ENCODE measurements around the gene LNPEP.

Gene LNPEP

GRCh38 chr5:96962540-96962991, 26.7 kb downstream of the LNPEP start:
- Histone ChIP-seq H3K79me2 (ENCODE audit: insufficient read depth, low read length) (peaks cover 88% of the 10 kb centered on the region), H3K9me3 (ENCODE audit: insufficient read depth, low read length, severe bottlenecking) (no peaks in the 10 kb centered on the region), H3K36me3 (ENCODE audit: insufficient read depth, low read length) (peaks cover 10% of the 10 kb centered on the region), H3K27ac (ENCODE audit: low read length) (peak overlapping the region; percentile 94), H3K4me1 (ENCODE audit: insufficient read depth, low read length) (peaks cover 62% of the 10 kb centered on the region), H3K27me3 (ENCODE audit: insufficient read depth, low read length, poor library complexity) (no peaks in the 10 kb centered on the region), H2AFZ (ENCODE audit: low read depth, low read length) (peak overlapping the region; percentile 48), H3K4me2 (ENCODE audit: insufficient read depth, low read length) (peak overlapping the region; percentile 58), H4K20me1 (ENCODE audit: insufficient read depth, low read length) (no peaks in the 10 kb centered on the region), H3K9ac (ENCODE audit: low read depth, low read length) (peak overlapping the region; percentile 55), H3K4me3 (ENCODE audit: low read depth in 1 of 2, low read length in 2 of 2) (peak overlapping the region in 1 of 2 experiments; percentile 46; a peak in 2 of 4 replicates)
- DNase-seq (peak; percentile 52), ATAC-seq (ENCODE audit: insufficient read depth, low read depth) (peak; percentile 59)
- TF ChIP-seq CTCF (IDR thresholded peaks at IDR 0.05; ENCODE audit: borderline replicate concordance, extremely low read depth, low read length, poor library complexity, severe bottlenecking) (no peak), EZH2 (IDR thresholded peaks at IDR 0.05; ENCODE audit: borderline replicate concordance, low read depth, low read length, severe bottlenecking) (no peak)

GRCh38 chr5:96963267-96963666, 27.4 kb downstream of the LNPEP start:
- peak overlapping the region; percentile 58 for H3K4me2 ChIP-seq (ENCODE audit: insufficient read depth, low read length)
- peaks cover 10% of the 10 kb centered on the region for H3K36me3 ChIP-seq (ENCODE audit: insufficient read depth, low read length)
- peak overlapping the region; percentile 94 for H3K27ac ChIP-seq (ENCODE audit: low read length)
- H3K9me3 ChIP-seq (ENCODE audit: insufficient read depth, low read length, severe bottlenecking) = no peaks in the 10 kb centered on the region
- ATAC-seq (ENCODE audit: insufficient read depth, low read depth) = peak; percentile 64
- DNase-seq = peak; percentile 60
- TF ChIP-seq EZH2 (IDR thresholded peaks at IDR 0.05; ENCODE audit: borderline replicate concordance, low read depth, low read length, severe bottlenecking) = no peak
- TF ChIP-seq CTCF (IDR thresholded peaks at IDR 0.05; ENCODE audit: borderline replicate concordance, extremely low read depth, low read length, poor library complexity, severe bottlenecking) = no peak
- no peak overlapping the region for H2AFZ ChIP-seq (ENCODE audit: low read depth, low read length)
- H3K79me2 ChIP-seq (ENCODE audit: insufficient read depth, low read length) = peaks cover 88% of the 10 kb centered on the region
- no peaks in the 10 kb centered on the region for H4K20me1 ChIP-seq (ENCODE audit: insufficient read depth, low read length)
- no peaks in the 10 kb centered on the region for H3K27me3 ChIP-seq (ENCODE audit: insufficient read depth, low read length, poor library complexity)
- peaks cover 55% of the 10 kb centered on the region for H3K4me1 ChIP-seq (ENCODE audit: insufficient read depth, low read length)
- peak overlapping the region in 1 of 2 experiments; percentile 46; a peak in 1 of 4 replicates for H3K4me3 ChIP-seq (ENCODE audit: low read depth in 1 of 2, low read length in 2 of 2)
- H3K9ac ChIP-seq (ENCODE audit: low read depth, low read length) = peak overlapping the region; percentile 55

GRCh38 chr5:96966801-96967200, 30.9 kb downstream of the LNPEP start:
- H2AFZ ChIP-seq (ENCODE audit: low read depth, low read length) = no peak overlapping the region
- ATAC-seq (ENCODE audit: insufficient read depth, low read depth) (no peak), DNase-seq (no peak)
- peaks cover 100% of the 10 kb centered on the region for H3K79me2 ChIP-seq (ENCODE audit: insufficient read depth, low read length)
- H3K4me2 ChIP-seq (ENCODE audit: insufficient read depth, low read length) = no peak overlapping the region
- TF ChIP-seq CTCF (IDR thresholded peaks at IDR 0.05; ENCODE audit: borderline replicate concordance, extremely low read depth, low read length, poor library complexity, severe bottlenecking) (no peak), EZH2 (IDR thresholded peaks at IDR 0.05; ENCODE audit: borderline replicate concordance, low read depth, low read length, severe bottlenecking) (no peak)
- no peaks in the 10 kb centered on the region for H3K27me3 ChIP-seq (ENCODE audit: insufficient read depth, low read length, poor library complexity)
- no peak overlapping the region for H3K4me3 ChIP-seq (ENCODE audit: low read depth in 1 of 2, low read length in 2 of 2)
- H4K20me1 ChIP-seq (ENCODE audit: insufficient read depth, low read length) = no peaks in the 10 kb centered on the region
- H3K27ac ChIP-seq (ENCODE audit: low read length) = no peak overlapping the region
- no peak overlapping the region for H3K9ac ChIP-seq (ENCODE audit: low read depth, low read length)
- peaks cover 6% of the 10 kb centered on the region; the same call in 1 of the 2 replicates for H3K36me3 ChIP-seq (ENCODE audit: insufficient read depth, low read length)
- peaks cover 38% of the 10 kb centered on the region for H3K4me1 ChIP-seq (ENCODE audit: insufficient read depth, low read length)
- H3K9me3 ChIP-seq (ENCODE audit: insufficient read depth, low read length, severe bottlenecking) = no peaks in the 10 kb centered on the region
